C1 segment of cervical spinal cord (tissue), 14 donors: ENCODE measurements around the gene ATXN1.
"Not testable (repeated sequence)": the region's sequence is repeated elsewhere in the genome, so short reads cannot be mapped to it uniquely, and the experiment has no call there.

Experiments used
- DNase-seq, 14 donors: peaks; one replicate each; lab custom pipeline; 2025; lab: John Stamatoyannopoulos, UW

The ATXN1 gene

DNA sequence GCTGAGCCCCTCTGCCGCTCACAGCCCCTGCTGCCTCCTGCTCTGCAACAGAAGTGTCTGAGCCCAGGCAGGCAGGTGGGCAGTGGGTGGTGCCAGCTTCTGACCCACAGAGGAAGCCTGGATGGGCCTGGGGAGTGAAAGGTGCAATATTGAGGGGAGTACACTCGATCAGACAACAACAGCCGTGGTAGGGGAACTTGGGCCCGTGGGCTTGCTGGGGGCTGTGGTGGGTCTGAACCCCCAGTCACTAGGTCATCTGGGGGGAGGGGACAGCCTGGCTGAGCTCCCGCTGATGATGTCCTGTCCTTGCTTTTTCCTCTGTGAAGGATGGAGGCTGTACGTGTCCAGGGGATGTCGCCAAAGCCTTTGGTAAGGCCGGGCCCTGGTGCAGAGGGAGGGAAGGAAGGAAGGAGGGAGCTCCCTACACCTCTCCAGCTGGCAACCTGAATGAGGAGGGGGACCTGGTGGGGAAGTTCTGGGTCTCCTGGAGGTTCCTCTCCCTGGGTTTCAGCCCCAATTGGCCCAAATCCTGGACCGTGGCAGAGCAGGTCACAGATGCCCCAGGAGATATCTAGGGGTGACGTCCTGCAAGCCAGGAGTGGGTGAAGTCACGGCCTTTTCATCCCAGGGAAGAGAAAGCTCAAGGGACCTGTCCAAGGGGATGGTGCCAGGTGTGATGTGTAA, 475.7 kb downstream of the ATXN1 start:
- DNase-seq: no peak

DNA sequence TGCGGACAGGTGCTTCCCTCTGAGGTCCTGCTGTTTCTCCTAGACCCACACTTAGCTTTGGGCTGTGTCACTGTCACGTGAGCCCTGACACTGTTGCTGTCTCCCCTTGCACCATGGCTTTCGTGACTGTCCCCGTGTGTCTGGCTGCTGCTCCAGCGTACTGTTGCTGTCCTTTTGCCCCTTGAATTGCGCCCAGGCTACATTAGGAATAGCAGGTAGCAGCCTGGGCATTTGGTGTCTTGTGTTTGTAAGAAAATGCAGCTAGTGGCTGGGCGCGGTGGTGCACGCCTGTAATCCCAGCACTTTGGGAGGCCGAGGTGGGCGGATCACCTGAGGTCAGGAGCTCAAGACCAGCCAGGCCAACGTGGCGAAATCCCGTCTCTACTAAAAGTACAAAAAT, 476.8 kb downstream of the ATXN1 start:
- no peak for DNase-seq

DNA sequence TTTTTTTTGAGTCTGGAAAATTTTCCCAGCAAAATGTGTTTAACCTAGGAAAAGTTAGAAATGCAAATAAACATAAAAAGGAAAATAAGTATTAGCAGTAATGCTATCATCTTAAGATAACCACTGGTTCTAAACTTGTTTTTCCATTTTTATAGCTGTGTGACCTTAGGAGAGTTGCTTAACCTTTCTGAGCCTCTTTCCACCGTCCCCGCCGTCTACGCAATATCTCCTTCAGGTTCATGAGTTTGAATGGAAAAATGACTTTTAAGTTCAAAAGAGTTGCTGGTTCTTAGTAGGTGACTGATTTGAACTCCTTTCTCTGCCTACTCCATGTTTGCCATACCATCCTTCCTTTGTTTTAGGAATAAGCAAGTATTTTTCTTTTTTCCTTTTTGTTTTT, 478.9 kb downstream of the ATXN1 start:
- no peak for DNase-seq

DNA sequence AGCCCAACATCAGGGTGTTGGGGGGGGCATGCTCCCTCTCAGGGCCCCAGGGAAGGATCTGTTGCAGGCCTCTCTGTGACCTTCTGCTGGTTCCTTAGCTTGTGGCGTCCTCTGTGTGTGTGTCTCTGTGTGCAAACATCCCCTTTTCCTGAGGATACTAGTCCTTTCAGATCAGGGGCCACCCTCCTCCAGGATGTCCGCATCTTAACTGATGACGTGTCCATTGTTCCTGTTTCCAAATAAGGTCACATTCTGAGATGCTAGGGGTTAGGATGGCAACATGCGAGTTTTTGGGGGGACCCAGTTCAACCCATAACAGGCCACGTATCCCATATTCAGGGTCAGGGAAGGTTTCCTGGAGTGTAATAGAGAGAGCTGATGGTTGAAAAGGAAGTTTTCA, 482.0 kb downstream of the ATXN1 start:
- DNase-seq: no peak

DNA sequence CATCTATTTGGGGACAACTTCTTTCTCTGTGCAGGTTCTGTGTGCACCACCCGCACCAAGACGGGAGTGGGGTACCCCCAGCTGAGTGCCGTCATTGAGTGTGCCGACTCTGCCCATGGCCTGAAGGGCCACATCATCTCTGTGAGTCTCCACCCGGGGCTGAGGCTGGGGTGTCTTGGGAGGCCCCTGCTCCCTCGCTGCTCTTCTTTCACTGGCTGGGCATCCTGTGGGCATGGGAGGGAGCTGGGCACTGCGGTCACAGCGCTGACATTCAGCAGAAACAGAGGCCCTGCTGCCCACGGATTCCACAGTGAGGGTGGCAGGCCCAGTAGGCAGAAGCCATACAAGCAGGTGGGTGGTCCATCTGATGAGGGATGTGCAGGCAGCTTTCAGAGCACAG, 482.5 kb downstream of the ATXN1 start:
- no peak for DNase-seq

DNA sequence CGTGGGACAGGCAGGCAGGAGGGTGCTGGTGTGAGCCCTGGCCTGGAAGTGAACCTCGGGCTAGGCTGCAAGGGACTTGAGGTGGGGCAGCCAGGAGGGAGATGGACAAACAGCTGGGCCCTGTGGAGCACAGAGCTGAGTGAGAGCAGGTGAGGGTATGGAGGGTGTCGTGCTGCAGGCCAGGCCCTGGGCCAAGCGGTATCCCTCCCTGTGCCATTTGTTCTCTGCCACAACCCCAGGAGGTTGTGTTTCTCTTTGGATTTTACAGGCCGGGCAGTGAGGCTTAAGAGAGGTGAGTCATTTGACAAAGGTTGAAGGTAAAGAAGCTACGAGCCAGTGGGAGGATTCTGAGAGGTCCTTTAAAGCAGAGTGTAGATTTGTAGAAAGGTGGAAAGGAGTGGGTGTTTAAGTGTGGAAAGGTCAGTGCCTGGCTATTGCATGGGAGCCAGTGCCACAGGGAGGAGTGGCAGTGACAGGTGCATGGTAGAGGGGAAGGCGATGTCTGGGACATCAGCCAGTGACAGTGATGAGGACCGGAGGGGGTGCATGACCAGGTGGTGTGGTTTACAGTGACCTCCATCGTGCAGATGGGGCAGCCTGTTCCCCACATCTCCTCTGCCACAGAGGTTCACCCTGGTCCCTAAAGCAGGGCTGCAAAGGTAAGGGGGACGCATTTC, 483.1 kb downstream of the ATXN1 start:
- peak in 1 of 14 donors; percentile 55 for DNase-seq

DNA sequence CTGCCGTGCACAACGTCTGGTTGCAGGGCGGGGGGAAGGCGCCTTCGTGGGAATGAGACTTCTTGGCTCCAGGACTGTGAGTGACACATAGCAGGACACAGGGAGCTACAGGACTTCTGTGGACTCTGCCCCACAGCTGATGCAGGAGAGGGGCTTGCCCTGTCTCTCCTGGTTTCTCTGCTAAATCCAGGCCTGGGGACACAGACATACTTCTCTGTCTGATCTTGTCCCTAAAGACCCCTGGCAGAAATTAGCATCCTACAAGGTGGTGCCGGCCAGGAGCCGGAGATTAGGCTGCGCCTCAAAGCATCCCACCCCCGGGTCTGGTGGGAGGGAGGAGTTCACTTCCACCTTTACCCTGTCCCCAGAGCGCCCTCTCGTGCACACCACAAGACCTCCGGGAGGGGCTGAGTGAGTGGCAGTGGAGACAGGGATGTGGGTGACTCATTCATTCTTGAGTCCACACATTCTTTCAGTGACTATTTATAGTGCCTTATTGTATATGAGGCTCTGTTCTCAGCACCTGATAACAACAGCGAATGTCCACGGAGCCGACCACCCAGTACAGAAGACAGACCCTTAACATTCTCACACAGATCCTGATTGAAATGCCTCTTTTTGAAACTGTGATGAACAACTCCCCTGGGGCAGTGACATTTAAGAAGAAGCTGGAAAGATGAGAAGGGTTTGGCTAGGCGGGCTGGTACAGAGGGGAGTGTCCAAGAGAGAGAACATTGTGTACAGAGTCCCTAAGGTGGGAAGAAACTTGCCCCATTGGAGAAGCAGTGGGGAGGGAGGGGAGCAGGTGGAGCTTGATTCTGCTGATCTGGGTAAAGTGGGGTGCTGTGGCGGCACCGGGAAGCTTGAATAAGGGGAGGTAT, 483.9 kb downstream of the ATXN1 start:
- DNase-seq: peak in 4 of 14 donors; percentile 7 to 62 (median 16)

DNA sequence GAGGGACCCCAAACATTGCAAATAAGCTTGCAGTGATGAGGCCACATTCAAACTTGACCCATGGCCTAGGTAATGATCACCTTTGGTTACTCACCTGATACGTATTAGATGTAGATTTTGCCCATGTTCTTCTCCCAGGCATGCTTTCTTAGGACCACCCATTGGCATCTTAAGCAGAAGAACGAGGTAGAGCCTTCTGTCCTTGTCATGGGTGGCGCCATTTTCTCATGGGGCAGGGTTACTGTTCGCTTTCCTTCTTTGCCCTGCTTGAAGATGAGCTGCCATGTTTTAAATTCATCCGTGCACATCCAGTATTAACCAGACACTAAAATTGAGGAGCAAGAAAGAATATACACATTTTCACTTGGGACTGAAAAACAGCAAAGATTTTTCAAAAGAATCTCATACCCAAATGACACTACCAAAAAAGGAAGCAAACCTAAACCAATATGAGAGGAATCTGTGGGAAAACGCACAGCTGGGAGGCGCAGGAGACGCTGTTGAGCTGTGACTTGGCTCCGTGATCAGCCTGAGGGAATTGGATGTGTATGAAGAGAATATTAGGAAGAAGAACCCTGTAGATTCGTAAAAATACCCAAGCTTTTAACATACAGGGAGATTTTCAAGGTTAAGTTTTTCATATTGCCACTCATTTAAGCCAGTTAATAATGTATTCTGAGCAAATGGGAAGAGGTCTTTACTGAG, 486.2 kb downstream of the ATXN1 start:
- no peak for DNase-seq

DNA sequence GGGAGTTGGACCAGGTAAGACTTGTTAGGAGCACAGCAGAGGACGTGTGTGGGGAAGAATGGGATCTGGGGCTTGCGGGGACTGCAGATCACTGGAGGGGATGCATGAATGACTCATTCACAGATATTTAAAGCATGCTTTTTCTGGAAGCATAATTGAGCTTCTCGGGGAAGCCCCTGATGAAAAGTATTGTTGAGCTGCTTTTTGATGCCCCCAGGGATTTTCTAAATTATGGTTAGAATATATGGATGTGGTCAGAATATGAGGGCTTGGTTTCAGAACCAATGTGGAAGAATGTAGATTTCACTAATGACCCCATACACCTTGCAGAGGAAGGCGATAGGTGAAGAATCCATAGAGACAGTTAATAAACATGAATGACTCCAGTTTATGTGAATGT, 486.8 kb downstream of the ATXN1 start:
- DNase-seq: no peak

DNA sequence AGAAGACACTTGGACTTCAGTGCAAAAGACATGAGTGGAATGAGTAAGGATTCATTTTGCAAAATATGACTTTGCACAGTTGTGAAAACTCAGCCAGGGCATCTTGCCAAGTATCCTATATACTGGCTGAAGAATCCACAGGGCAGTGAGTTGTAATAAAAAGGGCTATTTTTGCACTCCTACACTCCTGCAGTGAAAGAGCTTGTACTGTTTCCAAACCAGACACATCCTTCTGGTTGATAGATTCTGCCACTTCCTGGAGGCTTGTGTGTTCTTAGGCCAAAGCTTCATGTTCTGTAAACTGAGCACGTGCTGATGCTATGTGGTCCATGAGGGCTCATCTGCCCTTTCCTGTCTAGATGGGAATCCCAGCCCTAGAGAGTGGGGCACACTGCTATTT, 488.0 kb downstream of the ATXN1 start:
- DNase-seq: no peak

DNA sequence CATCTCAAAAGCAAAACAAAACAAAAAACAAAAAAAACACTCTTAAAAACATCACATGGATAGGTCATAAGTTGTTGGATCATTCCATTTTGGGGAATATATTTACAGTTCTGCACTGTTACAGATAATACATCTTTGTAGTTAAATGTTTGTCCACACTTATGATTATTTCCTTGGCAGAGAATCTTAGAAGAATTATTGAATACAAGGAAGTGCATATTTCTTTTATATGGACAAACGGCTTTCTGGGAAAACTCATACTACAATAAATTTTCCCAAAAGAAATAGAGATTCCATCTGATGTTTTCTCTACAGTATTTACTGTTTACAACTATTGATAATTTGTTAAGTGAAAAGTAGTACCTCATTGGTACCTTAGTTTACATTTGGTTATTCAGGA, 489.1 kb downstream of the ATXN1 start:
- DNase-seq: no peak

DNA sequence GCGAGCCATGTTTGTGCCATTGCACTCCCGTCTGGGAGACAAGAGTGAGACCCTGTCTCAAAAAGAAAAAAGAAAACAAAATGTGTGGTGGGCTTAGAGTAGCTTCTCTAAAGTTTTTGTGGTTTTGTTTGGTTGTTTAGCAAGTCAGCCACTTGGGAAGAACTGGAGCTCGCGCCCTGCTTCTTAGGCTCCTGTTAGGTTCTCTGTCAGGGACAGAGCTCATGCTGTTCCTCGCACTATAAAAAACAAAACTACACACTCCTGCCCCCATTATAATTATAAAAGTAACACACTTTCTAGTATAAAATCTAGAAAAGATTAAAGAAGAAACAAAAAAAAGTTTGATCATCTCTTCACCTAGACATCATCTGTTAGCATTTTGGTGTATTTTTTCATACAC, 489.8 kb downstream of the ATXN1 start:
- no peak for DNase-seq

DNA sequence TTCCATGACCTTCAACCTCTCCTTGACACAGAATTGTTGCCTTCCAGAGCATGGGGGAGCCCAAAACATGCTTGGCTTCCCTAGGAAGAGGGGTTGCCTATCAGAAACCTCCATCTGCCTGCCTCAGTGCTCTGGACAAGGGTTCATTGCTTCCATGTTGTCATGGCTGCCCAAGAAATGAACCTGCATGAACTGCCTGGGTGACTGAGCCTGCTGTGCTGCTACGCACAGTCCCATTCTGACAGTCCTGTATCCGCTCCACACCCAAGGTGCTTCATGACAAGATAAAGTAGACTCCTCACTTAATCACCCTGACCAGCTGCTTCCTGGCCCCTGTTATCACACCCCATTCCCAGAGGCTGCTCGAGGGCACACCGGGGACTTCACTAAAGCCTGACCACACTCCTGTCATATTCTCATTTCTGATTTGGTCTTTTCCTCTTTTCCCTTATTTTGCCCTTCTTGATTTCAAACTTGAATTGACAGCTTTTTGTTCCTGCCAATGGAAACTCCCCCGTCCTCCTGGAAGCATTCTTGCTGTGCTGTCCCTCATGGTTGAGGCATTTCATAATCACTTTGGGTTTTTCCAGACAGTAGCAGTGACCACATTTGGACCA, 491.0 kb downstream of the ATXN1 start:
- DNase-seq: no peak

DNA sequence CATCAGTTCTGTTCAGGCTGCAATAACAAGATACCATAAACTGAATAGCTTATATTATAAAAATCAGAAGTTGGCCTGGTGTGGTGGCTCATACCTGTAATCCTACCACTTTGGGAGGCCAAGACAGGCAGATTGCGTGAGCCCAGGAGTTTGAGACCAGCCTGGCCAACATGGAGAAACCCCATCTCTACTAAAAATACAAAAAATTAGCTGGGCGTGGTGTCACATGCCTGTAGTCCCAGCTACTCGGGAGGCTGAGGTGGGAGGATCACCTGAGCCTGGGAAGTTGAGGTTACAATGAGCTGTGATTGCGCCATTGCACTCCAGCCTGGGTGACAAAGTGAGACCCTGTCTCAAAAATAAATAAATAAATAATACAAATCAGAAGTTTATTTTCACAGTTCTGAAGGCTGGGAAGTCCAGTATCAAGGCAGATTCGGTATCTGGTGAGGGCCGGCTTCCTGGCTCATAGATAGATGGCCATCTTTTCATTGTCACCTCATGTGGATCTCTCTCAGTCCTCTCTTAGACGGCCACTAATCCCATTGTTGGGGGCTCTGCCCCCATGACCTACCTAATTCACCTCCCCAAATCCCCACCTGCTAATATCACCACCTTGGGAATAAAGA, 491.7 kb downstream of the ATXN1 start:
- not testable (repeated sequence) for DNase-seq

DNA sequence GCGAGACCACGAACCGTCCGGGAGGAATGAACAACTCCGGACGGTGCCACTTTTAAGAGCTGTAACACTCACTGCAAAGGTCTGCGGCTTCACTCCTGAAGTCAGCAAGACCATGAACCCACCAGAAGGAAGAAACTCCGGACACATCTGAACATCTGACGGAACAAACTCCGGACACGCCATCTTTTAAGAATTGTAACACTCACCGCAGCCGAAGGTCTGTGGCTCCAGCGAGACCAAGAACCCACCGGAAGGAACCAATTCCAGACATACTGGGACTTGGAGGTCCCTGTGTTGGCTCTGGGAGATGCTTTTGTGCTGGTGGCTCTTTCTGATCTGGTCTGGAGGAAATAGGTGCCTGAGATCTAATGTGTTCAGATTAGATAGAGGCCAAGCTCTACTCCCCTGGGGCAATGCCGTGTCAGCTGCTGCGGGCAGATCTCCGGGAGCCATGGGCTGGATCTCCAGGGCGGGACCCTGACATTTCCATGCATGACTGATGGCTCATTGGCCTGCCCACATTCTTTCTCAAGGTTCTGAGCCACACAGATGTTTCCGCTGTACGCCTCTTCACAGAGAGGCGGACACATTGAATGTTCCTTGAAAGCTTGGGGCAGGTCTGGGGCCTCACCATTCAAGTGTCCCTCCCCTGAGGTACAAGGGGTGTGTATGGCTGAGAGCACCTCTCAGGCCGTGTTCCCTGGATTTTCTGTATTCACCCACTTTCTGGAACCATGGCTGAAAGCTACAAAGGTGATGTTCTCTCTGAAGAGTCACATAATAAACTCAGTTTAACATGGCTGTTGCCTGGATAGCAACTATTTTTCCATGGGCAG, 493.6 kb downstream of the ATXN1 start:
- DNase-seq: no peak

DNA sequence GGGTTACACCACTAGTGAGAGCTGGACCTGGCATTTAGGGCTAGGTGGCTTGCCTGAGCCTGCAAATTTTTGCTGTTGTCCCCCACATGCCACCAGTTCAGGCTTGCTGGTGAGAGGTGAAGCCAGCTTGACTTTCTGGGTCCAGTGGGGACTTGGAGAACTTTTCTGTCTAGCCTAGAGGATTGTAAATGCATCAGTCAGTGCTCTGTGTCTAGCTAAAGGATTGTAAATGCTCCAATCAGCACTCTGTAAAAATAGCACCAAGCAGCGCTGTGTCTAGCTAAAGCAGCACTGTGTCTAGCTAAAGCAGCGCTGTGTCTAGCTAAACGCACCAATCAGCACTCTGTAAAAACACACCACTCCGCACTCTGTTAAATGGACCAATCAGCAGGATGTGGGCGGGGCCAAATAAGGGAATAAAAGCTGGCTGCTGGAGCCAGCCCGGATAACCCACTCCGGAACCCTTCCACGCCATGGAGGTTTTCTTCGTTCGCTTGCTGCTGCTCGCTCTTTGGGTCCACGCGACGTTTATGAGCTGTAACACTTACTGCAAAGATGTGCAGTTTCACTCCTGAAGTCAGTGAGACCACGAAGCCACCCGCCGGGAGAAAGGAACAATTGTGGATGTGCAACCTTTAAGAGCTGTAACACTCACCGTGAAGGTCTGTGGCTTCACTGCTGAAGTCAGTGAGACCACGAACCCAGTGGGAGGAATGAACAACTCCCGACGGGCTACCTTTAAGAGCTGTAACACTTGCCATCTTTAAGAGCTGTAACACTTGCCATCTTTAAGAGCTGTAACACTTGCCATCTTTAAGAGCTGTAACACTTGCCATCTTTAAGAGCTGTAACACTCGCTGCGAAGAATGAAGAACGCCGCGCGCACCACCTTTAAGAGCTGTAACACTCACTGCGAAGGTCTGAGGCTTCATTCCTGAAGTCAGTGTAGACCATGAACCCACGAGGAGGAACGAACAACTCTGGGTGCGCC, 495.6 kb downstream of the ATXN1 start:
- DNase-seq: no peak

DNA sequence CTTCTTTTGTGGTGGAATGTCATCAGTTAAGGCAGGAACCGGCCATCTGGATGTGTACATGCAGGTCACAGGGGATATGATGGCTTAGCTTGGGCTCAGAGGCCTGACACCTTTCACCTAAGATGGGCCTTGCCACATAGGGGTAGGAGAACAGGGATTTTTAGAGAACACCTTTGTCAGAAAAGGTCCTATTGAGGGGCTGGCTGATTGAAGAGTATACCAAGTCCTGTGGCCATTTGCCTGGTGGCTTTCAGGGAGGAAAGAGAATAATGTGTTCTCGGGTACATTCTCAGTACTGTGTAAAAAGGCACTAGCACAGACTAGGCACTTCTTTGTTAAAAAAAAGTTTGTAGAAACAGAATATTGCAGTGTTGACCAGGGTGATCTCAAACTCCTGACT, 496.5 kb downstream of the ATXN1 start:
- DNase-seq: no peak

DNA sequence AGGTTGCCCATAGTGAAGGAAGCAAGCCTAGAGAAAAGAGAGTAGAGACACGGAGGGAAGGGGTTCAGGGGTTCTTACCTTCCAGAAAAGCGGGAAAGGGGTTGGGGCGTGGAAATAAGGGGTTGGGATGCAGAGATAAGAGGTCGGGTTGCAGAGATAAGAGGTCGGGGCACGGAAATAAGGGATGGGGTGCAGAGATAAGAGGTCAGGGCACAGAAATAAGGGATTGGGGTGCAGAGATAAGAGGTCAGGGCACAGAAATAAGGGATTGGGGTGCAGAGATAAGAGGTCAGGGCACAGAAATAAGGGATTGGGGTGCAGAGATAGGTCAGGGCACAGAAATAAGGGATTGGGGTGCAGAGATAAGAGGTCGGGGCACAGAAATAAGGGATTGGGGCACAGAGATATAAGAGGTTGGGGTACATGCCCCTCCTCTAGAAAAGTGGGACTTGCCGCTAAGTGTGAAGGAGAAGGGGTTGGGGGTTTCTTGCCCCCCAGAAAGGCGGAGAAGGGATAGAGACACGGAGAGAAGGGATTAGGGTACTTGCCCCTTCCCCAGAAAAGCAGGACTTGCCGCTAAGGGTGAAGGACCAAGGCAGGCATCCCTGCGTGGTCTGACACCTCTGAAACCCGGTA, 497.7 kb downstream of the ATXN1 start:
- DNase-seq: not testable (repeated sequence)
